ENCODE measurements around the gene SLC27A3.

- no peak for TF ChIP-seq CTCF (conservative IDR thresholded peaks at IDR 0.05; ENCODE audit: low read length)
- no peak for TF ChIP-seq EZH2phosphoT487 (IDR thresholded peaks at IDR 0.05; ENCODE audit: borderline replicate concordance, low read depth, low read length)
Observed at GRCh38 chr1:153750026-153750995, 24.9 kb upstream of the SLC27A3 start.
